OCI-LY7 (cell line): Measurements from ENCODE around the gene PGD.
"Not testable (repeated sequence)": the region's sequence is repeated elsewhere in the genome, so short reads cannot be mapped to it uniquely, and the experiment has no call there.

Source experiments
- CTCF ChIP-seq: fragments of 200-600 bp; sonication (generic); conservative IDR thresholded peaks from 2 replicates; pipeline ENCODE4 v1.5.1; 2014; ENCODE audit warnings: mild to moderate bottlenecking, antibody characterized with exemption, low read length, moderate library complexity, mixed read lengths
- EZH2phosphoT487 ChIP-seq: fragments of 200-600 bp; sonication (generic); IDR thresholded peaks from 2 replicates; pipeline ENCODE4 v1.6.1; 2018; ENCODE audit warnings: low read depth, borderline replicate concordance, mild to moderate bottlenecking, mixed run types, antibody characterized with exemption, low read length, moderate library complexity, mixed read lengths

GRCh38 chr1:10415967-10416366 lies 17.1 kb downstream of the PGD start:
- TF ChIP-seq CTCF, EZH2phosphoT487: not testable (repeated sequence)
